ENCODE data around the gene EBF3. TPM values are rescaled to one million over a fixed set of nuclear protein-coding genes. Genes with fewer than 3 reads are reported as not detected.

EBF3 gene
- total RNA-seq, 1 experiment from 2014 or later: not detected

DNA sequence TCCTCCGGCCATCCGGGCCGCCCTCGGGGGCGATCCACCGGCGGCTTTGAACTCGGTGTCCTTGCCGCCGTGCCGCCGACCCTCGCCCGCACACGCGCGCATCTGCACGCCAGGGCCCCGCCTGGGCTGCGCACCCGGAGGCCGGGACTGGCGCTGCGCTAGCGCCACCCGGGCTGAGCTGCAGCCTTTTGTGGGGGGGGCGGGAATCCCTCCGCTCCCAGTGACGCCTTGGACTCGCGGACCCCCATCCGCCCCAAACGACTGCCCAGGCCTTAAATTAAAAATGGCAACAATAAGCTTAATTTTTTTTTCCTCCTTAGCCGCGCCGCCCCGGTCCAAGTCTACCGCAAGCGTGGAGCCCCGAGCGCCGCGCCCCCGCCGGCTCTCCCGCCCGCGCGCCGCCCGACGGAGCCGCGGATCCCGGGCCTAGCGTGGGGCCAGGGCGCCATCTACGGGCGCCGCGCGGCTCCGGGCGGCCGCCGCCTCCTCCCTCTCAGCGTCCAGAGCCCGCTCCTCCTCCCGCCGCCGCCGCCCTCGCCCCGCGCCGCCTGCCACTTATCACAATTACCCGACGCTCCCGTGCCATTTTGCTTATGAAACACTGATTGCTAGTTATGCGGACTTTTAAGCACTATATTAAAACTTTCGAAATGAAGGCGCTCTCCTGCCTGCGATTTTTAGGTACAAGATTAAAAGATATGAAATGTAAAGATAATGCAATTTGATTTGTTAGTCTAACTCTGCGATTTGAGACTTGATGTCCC is 7.5 kb upstream of the EBF3 start:
- no peak for DNase-seq (ENCODE audit: low spot score)

DNA sequence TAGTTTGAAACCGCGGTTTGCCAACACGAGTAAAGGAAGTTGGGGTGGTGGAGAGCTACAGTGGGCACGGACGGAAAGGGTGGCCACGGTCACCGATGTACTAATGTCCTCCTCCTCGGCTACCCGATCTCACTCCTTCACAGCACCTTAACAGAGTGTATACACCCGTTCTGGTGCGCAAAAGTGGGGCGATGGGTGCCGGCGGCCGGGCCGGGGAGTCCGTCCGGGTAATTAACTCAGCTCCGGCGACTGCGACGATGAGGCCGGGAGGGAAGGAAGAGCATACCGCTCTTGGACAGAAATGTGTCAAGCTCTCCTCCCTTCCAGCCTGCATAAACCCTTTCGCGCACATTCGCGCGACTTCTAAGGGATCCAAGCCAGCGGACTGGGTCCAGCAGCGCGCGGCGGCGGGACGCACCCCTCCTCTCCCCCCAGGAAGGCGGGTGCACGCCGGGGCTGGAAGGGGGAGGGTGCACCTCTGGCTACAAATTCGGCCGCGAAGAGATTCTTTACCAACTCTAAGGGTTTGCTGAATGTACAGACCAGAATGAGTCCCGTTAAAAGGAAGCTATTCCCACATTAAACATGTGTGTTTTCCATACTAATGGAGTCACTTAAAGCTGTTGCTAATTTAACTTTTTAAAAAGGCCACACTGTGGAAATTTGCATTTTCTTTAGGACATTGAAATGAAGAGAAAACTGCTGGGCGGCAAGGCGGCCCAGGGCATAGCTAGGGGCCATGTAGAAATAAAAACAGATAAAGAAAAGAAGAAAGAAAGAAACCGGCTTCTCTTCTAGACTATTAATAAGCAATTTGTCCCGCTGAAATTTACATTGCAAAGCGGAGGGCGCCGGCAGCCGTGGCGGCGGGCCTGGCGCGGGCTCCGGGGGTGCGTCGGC is 6.6 kb upstream of the EBF3 start:
- no peak for DNase-seq (ENCODE audit: low spot score)

DNA sequence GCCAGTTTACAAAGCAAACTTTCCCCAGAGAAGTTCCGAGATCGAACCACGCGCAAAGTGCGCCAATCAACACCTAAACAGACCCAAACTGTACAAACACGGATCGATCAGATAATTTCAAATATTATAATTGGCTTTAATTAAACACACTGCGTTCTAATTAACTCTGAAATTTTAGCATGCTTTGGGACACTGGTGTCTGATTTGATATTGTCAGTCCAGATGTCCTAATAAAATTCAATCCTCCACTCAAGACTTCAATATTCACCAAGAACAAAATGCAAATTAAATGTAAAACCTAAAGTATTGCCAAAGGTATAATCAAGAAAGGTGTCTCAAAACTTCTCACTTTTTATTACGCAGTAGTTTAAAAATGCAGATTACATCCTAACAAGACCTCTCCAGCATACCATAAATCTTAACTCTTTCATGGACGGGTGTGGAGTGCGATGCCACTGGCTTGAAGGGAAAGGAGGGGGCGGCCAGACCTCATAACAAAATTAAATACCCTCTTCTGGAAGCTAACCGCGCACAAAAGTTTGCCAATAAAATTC is 5.9 kb upstream of the EBF3 start:
- DNase-seq (ENCODE audit: low spot score): no peak

DNA sequence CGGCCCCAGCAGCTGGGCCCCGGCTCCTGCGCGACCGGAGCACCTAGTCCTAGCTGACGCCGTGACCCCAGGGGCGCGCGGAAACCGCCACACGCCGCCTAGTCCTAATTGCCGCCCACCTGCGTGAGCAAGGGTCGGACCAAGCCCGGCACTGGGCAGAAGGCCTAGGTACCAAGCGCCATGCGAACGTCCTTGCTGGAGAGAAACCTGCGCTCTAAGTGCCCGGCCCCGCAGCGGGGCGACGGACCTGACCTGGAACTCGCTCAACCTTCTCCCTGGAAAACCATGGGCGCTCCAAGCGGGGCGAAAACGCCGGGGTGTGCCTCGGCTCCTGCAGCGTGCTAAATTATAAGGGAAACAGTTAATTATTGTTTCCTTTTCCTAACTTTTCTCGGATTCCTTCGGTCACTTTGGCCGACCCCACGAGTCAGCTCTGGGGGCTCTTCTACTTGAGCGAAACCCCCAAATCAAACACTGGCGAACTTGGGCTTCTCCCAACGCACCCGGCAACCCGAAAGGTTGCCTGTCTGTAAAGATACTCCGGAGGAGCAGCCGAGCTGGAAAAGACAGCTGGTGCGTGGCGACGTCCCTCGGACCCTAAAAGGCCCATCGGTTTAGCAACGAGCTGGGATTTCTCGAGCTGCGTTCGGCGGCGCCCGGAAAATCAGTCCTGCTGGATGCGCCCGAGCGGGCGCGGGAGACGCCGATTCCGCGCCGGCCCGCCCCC is 5.3 kb upstream of the EBF3 start:
- no peak for DNase-seq (ENCODE audit: low spot score)

DNA sequence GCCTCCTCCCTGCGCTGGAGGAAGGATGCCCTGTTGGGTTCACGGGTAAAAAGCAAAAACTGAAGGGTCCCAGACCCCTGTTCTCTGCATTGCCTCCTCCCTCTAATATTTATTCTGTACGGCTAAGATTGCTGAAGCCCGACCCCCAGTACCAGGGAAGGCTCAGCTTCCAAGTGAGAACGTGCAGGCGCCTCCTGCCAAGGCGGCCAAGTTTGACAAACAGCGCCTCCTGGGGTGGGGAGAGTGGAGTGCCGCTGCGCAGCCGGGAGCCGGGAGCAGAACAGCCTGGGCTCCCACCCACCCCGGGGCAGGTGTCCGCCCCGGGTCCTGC is 4.7 kb upstream of the EBF3 start:
- no peak for DNase-seq (ENCODE audit: low spot score)

DNA sequence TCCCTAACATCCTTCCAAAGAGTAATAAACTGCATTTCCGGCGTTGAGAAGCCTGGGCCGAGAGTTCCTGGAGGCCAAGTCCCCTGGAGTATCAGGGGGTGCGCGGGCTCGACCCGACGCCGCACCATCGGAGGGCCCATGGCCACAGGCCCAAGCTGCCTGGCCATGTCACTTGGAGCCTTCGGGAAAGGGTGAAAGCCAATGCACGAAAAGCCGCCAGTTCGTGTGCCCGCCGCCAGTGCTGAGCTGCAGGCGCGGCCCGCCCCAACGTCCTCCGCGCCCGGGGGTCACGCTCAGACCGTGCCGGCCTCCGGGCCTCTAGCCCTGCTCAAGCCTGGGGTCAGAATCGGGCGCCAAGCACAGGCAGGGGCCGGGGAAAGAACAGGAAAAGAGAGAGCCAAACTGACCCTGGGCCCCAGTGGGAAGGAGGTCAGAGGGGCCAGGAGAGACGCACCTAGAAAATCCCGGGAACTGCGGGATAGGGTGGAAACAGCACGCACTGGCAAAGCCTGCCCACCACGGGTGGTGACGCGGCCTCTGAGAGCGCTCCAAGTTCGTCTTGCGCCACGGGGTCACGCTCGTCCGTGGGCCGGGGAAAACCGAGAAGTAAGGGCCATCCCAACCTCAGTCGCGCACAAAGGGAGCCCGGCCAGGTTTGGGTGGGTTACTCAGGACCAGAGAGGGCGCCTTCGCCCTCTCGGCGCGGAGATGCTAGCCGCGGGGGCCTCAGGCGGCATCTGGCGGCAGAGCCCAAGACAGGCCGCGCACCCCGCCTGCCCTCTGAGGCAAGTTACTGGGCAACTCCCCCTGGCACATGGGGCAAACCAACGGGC is 4.2 kb upstream of the EBF3 start:
- DNase-seq (ENCODE audit: low spot score): no peak

DNA sequence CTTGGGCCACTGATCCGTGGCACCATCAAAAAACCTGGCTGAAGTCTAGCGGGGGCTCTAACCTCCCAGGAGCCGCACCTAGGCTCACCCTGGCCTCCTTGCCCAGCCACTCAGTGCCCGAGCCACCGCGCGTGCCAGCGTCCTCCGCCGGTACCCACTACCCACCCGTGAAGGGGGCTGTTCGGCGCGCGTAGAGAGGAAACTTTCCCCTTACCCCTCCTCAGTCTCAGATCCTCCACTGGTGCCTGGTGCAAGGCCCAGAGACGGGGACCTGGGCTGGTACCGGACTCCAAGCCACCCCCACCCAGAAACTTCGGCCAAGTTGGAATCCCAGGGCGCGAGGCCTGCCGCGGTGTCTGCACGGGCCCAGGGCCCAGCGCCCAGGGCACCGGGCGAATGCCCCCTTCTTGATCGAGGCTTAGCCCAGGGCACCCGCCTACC is 3.5 kb upstream of the EBF3 start:
- DNase-seq (ENCODE audit: low spot score): no peak

DNA sequence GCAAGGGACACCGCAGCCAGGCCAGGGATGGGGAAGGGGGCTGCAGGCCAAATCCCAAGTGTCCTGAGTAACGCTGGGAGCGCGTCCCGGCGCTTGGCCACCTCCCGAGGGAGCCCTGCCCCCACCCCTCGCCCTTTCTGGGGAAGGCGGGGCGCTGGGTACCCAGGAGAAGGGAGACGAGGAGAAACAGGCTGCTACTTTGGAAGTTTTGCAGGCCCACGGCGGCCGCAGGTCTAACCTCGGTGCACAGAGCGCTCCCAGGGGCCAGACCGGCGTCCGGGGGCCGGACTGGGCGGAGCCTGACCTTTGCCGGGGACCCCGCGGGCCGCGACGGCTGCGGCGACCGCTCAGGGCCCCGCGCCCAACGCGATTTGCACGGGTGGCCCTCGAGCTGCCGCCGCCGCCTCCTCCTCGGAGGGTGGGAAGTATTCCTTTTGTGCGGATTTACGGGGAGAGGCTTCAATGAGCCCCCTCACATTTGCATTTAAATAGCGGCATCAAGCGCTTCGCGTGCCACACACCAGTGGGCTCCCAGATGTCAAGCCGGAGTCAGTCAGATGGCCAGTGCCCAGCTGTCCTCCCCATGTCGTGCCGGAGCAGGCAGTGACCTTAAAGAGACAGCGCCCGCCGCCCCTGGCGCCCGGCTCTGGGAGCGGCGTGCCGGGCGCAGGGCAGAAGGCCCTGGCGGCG is 3.0 kb upstream of the EBF3 start:
- no peak for DNase-seq (ENCODE audit: low spot score)

DNA sequence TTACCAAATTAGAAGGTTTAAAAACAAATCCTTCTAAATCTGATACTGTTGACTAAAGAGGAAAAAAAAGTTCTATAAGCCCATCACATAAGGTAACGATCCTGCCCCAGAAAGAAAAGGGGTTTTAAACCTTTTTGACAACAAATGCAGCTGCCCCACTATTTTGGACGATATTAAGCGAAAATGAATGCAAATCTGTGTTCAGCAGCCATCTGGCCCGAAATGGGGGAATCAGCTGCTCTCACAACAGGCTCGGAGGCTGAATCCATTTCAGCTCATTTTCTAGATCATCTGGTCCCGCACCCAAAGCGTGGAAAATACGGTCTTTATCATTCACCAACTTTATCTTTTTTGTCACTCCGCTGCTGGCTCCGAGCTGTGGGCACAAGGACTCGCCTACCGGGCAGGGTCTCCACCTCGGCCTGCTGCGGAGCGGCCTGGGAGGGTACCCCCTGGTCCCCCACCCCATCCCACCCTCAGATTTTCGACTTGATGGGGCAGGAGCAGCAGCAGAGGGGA is 2.4 kb upstream of the EBF3 start:
- no peak for DNase-seq (ENCODE audit: low spot score)

DNA sequence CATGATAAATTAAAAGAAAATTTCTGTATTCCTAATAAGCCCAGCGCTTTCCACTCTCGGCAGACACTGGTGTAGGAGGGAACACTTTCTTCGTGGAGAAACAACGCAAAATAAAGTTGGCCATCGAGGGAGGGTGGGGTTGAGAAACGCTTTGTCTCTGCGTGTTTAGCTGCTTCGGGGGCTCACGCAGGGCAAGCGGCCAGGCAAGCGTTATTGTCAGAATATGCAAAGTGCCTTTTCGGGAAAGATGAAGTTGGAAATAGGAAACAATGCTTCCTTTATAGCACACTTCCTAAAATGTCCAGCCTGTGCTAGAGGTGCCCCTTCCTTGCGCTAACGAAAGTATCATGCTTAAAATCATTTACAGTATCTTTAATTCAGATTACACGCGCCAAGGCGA is 1.9 kb upstream of the EBF3 start:
- no peak for DNase-seq (ENCODE audit: low spot score)

DNA sequence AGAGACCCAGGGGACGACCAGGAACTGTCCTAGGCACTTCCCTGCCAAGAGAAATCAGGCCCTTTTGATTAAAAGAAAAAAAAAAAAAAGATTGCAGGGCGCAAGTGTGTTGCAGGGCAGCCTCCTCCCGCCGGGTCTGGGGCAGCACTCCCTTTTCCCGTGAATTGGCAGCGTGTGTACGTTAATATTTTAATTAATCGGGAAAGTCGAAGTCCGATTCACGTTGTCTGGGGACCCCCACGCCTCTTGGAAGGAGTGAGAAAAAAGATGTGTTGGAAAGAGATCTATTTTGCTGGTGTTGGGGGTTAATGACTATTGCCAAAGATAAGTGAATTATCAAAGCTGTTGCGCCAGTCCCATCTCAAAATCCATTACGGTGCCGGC is 1.3 kb upstream of the EBF3 start:
- no peak for DNase-seq (ENCODE audit: low spot score)

DNA sequence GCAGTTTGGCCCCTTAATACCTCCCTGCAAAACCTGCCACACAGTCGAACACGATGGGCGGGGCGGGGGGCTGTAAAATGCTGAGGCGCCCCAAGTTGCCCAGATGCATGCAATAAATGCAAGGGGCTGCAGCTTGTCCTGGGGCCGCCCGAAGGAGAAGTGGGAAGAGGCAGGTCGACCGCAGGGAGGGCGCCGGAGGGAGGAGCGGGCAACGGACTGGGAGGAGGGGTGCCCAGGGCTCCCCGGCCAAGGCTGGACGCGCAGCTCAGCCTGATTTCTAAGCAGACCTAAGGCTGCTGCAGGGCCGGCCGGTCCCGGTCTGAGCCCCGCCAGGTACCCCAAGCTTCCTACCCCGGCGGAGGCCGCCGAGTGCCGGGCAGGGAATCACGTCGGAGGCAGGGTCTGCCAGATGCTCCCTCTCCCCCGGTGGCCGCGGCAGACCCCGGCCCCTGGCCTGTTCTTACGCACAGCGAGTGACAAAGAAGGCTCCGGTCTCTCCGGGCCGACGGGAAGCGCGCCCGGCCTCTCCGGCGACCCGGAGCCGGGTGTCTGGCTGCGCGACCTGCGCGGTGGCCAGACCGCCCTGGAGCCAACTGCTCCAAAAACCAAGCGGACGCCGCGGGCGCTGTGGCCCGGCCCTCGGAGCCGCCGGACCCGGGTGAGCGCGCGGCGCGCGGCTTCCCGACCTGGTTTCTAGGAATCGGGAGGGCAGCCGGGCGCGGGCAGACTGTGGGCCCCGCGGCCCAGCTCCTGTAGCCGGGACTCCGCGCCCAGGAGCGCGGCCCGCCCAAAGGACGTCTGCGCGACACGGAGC is 744 bp upstream of the EBF3 start:
- DNase-seq (ENCODE audit: low spot score): no peak

DNA sequence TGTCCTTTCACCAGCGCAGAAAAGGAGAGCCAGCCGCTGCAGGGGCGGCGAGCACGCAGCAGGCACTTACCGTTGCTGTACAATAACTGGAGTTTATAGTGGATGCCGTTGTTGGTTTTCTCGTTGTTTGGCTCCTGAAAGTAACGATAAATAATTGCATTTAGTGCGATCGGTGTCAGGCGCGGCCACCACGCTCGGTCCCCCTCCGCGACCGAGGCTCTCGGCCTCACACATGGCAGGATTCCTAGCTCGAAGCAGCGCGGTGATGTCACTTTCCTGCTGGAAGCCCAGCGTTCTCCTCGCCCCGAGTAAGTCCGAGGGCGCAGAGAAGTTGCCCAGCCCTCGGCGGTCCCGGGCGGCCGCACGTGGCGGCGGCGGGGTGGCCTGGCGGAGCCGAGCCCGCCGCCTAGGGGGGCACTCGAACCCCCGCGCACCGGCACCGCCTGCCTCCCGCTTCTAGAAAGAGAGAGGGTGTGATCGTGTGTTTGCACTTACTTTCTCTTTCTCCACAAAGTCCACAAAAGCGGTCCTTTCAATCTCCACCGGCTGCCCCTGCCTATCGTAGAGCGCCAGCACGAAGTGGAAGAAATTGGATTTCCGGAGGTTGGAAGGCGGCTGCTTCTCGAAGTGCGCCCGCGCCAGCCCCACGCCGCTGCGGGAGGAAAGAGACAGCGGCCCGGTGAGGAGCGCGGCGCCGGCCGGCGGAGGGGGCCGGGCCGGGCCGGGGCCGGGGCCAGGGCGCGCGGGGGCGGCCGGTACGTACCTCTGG is 1.0 kb downstream of the EBF3 start:
- no peak for DNase-seq (ENCODE audit: low spot score)

DNA sequence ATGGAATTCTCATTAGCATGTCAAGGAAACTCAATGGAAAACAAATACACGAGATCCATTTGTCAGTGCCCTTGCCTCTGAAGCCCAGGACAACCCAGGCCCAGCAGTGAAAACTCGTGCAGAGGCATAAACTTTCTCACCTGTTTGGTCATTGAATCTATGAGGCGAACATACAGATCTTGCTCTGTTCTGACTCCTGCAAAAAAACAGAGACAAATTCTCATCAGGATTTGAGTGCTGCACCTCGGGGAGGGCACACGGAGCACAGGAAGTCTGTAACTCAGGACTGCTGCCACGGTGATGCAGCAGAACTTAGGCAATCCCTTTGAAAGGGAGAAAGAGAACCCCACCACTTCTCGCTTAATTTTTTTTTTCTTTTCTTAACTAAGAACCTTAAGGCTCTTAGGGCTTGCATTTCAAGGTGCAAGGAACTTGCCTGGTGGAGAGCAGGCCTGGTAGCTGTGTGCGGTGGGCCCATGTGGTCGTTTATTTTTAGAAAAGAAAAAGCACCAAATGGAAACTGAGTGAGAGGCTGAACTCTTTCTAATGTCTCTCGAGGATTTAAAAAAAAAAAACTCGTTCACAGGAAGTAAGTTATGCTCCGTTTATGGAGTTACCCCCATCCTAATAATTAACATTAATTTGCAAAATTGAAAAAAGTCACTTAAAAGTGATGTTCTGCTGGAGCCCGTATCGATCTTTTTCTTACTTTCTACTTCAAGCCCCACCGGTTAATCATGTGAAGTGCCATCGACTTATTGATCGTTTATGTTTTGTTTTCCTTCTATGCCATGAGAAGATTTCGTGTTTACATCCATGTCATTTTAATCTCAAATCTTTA is 1.8 kb downstream of the EBF3 start:
- no peak for DNase-seq (ENCODE audit: low spot score)

DNA sequence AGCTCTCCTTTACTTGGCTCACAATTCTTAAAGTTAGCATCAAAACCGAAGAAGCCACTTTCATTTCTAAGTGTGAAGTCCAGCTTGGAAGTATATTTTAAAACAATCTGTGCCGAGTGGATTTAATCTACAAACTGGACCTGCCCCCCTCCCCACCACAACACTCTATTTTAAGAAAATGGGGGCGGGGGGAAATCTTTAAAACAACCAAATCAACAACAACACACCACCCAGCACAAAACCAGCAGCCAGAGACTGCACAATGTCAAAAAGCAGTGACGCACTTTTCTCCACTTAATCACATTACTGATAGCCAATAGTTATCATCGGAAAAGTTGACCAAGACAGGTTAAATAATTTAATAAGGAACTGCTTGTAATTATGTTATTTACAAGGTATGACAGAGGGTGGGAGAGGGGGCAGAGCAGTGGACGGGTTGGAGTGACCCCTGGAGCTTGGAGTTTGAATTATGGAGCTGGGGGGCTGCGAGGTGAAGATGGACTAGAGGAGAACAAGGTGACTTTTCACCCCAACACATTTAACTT is 2.8 kb downstream of the EBF3 start:
- no peak for DNase-seq (ENCODE audit: low spot score)

DNA sequence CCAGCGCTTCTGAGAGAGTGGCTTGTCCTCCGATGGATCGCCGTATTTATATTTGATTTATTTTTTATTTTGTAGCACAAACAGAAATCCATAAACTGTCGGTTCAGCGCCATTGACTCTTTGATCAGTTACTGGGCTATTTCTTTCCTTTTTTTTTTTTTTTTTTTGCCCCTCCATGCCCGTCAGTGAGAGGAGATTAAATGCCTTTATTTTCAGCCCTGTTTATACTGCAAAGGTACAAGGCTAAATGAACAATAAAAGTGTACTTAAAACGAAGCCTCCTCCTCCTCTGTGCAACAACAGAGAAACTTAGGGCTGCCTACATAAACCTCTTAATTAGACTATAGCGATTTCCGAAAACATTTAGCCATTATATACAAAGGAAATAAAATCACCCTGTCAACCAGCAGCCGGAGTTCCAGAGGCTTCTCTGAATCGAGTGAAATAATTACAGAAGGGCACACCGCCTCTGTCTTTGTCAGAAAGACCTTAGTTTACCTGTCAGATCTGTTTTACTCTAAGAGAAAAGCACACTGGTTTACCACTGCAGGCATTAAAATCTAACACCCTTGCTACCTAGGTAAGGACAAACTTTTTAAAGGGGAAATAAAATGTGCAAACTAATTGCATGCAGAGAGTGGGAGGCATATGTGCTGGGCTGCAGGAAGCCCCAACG is 3.5 kb downstream of the EBF3 start:
- no peak for DNase-seq (ENCODE audit: low spot score)
